ACHN (cell line): ENCODE measurements around the gene CASKIN2.

Experiments used
- DNase-seq: peaks from one replicate; pipeline ENCODE4 v3.0.0-alpha.2; 2015
- in situ Hi-C: cut with HindIII; loops from 2 replicates; pipeline ENCODE4 v1.10.0; 2017; ENCODE audit warnings: low sequenced_read_pairs, low pct_ligation_motif_present, low pct_unique_long_range_greater_than_20kb

The CASKIN2 gene

GRCh38 chr17:75549246-75550138, 34.2 kb upstream of the CASKIN2 start:
- in situ Hi-C loops: no loop called here
- DNase-seq: no peak

GRCh38 chr17:75548813-75549212, 33.5 kb upstream of the CASKIN2 start:
- in situ Hi-C loops: no loop called here
- DNase-seq: no peak

GRCh38 chr17:75547091-75547490, 31.8 kb upstream of the CASKIN2 start:
- DNase-seq: no peak
- in situ Hi-C loops: no loop called here

GRCh38 chr17:75546181-75546580, 30.8 kb upstream of the CASKIN2 start:
- no peak for DNase-seq
- in situ Hi-C loops: no loop called here

GRCh38 chr17:75544250-75544649, 28.9 kb upstream of the CASKIN2 start:
- DNase-seq: no peak
- in situ Hi-C loops: no loop called here

- DNase-seq: no peak
- in situ Hi-C loops: no loop called here
Observed at GRCh38 chr17:75542728-75543336, 27.5 kb upstream of the CASKIN2 start.

GRCh38 chr17:75542229-75542628, 26.9 kb upstream of the CASKIN2 start:
- DNase-seq: no peak
- in situ Hi-C loops: no loop called here

GRCh38 chr17:75540923-75541503, 25.7 kb upstream of the CASKIN2 start:
- no peak for DNase-seq
- in situ Hi-C loops: no loop called here

GRCh38 chr17:75539967-75540729, 24.8 kb upstream of the CASKIN2 start:
- no peak for DNase-seq
- in situ Hi-C loops: no loop called here

GRCh38 chr17:75536366-75536765, 21.0 kb upstream of the CASKIN2 start:
- in situ Hi-C loops: no loop called here
- no peak for DNase-seq

GRCh38 chr17:75535871-75536270, 20.5 kb upstream of the CASKIN2 start:
- in situ Hi-C loops: no loop called here

GRCh38 chr17:75535119-75535537, 19.8 kb upstream of the CASKIN2 start:
- no peak for DNase-seq
- in situ Hi-C loops: no loop called here

More at GRCh38 chr17:75535871-75536270, 20.5 kb upstream of the CASKIN2 start:
- DNase-seq: no peak

GRCh38 chr17:75531721-75532072, 16.4 kb upstream of the CASKIN2 start:
- DNase-seq: no peak
- in situ Hi-C loops: no loop called here

- no peak for DNase-seq
- in situ Hi-C loops: no loop called here
Observed at GRCh38 chr17:75530837-75531720, 15.7 kb upstream of the CASKIN2 start.

- in situ Hi-C loops: no loop called here
- DNase-seq: no peak
Observed at GRCh38 chr17:75526555-75527270, 11.4 kb upstream of the CASKIN2 start.

- peak; percentile 7 for DNase-seq
- in situ Hi-C loops: no loop called here
Observed at GRCh38 chr17:75525806-75526554, 10.6 kb upstream of the CASKIN2 start.
